Calu3 (cell line): ENCODE results near the gene TUBE1. TPM values are rescaled to one million over a fixed set of nuclear protein-coding genes. Genes with fewer than 3 reads are reported as not detected.
A peak's percentile ranks its signal among the peaks of the same experiment; 100 is the strongest.

Experiments used
- BruUV-seq: library from RNA; stranded (reverse); fragments of 400-500 nt; replicated peaks from 2 replicates; lab custom pipeline; 2021; lab: Mats Ljungman, UMichigan
- CTCF ChIA-PET: fragments of 300-600 bp; sonication (Branson Sonifier 250); formaldehyde crosslinking; loops from one replicate; lab custom pipeline; 2022; ENCODE audit warnings: antibody characterized with exemption; lab: Charles Lee
- DNase-seq: peaks from one replicate; pipeline ENCODE4 v3.0.0; 2022
- H3K27ac Mint-ChIP-seq: one replicate; pipeline ENCODE4 v1.8.0; 2022; ENCODE audit warnings: mixed read lengths; ENCODE audit not compliant: unreplicated experiment
- H3K27me3 Mint-ChIP-seq: one replicate; pipeline ENCODE4 v1.8.0; 2022; ENCODE audit warnings: mixed read lengths; ENCODE audit not compliant: unreplicated experiment
- H3K36me3 Mint-ChIP-seq: one replicate; pipeline ENCODE4 v1.8.0; 2022; ENCODE audit warnings: mild to moderate bottlenecking, moderate library complexity, mixed read lengths; ENCODE audit not compliant: insufficient read depth, unreplicated experiment
- H3K4me1 Mint-ChIP-seq: one replicate; pipeline ENCODE4 v1.8.0; 2022; ENCODE audit warnings: mild to moderate bottlenecking, low read depth, mixed read lengths; ENCODE audit not compliant: unreplicated experiment
- H3K4me3 Mint-ChIP-seq: one replicate; pipeline ENCODE4 v1.8.0; 2022; ENCODE audit warnings: mild to moderate bottlenecking, low read depth, moderate library complexity, mixed read lengths; ENCODE audit not compliant: unreplicated experiment
- H3K9me3 Mint-ChIP-seq: one replicate; pipeline ENCODE4 v1.8.0; 2022; ENCODE audit warnings: low read depth, mixed read lengths; ENCODE audit not compliant: unreplicated experiment
- intact Hi-C: fragments of 100-400 bp; cut with micrococcal nuclease; formaldehyde crosslinking; loops from one replicate; pipeline ENCODE4 v1.10.0; 2022; ENCODE audit not compliant: unreplicated experiment
- total RNA-seq: library from RNA; stranded (reverse); gene quantifications from 2 replicates; pipeline ENCODE4 v1.2.3, GENCODE V29; 2022
- TF ChIP-seq, protein P1 (sequence below): fragments of 200-600 bp; IDR thresholded peaks from one replicate; pipeline ENCODE4 v1.8.0; 2022; ENCODE audit warnings: antibody characterized with exemption; ENCODE audit not compliant: unreplicated experiment

TUBE1 gene
- total RNA-seq, 1 experiment from 2014 or later = 21.0 TPM

GRCh38 chr6:112086744-112087135, 542 bp downstream of the TUBE1 start:
- no peaks in the 10 kb centered on the region for H3K4me1 Mint-ChIP-seq
- no peak overlapping the region for H3K4me3 Mint-ChIP-seq
- H3K27ac Mint-ChIP-seq = no peak overlapping the region
- BruUV-seq = TSS peak; percentile 56
- CTCF ChIA-PET = interaction anchor here (1.0 kb wide), 2 partner anchors 167 to 828 kb away, joined by 3 read pairs; partner anchors contain the start of gene LAMA4
- DNase-seq = no peak
- intact Hi-C loops = loop anchor here (2.0 kb wide), 1 partner anchor 286 kb away; no protein-coding TSS in a partner anchor
- H3K36me3 Mint-ChIP-seq = peaks cover 5% of the 10 kb centered on the region
- H3K9me3 Mint-ChIP-seq = no peaks in the 10 kb centered on the region
- TF ChIP-seq, protein P1, sequence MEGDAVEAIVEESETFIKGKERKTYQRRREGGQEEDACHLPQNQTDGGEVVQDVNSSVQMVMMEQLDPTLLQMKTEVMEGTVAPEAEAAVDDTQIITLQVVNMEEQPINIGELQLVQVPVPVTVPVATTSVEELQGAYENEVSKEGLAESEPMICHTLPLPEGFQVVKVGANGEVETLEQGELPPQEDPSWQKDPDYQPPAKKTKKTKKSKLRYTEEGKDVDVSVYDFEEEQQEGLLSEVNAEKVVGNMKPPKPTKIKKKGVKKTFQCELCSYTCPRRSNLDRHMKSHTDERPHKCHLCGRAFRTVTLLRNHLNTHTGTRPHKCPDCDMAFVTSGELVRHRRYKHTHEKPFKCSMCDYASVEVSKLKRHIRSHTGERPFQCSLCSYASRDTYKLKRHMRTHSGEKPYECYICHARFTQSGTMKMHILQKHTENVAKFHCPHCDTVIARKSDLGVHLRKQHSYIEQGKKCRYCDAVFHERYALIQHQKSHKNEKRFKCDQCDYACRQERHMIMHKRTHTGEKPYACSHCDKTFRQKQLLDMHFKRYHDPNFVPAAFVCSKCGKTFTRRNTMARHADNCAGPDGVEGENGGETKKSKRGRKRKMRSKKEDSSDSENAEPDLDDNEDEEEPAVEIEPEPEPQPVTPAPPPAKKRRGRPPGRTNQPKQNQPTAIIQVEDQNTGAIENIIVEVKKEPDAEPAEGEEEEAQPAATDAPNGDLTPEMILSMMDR = no peak
- H3K27me3 Mint-ChIP-seq = no peaks in the 10 kb centered on the region

GRCh38 chr6:112085286-112086065, 1.8 kb downstream of the TUBE1 start:
- Mint-ChIP-seq H3K27ac (no peak overlapping the region), H3K36me3 (peaks cover 5% of the 10 kb centered on the region), H3K4me1 (no peaks in the 10 kb centered on the region), H3K27me3 (no peaks in the 10 kb centered on the region), H3K9me3 (no peaks in the 10 kb centered on the region), H3K4me3 (no peak overlapping the region)
- TF ChIP-seq, protein P1 = no peak
- no peak for DNase-seq
- CTCF ChIA-PET = interaction anchor here (0.8 kb wide), 1 partner anchor 416 kb away, joined by 3 read pairs; no protein-coding TSS in a partner anchor
- intact Hi-C loops = loop anchor here (2.0 kb wide), 1 partner anchor 287 kb away; no protein-coding TSS in a partner anchor
- no TSS peak for BruUV-seq

DNA sequence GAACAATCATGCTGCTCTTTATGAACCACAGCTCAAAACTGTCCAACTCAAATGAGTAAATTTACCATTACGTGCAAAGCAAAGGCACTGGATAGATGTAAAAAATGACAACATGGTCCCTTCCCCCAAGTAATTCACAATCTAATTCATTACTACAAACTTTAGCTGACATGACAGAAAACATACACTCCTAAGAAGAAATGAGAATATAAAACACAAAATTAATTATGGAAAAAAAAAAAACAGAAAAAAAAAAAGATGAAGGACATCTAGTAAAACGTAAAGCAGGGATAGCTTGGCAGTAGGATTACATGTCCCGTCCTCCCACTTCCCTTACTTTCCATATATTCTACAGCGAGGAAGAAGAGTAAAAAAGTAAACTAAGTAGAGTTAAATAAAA, 5.7 kb downstream of the TUBE1 start:
- H3K9me3 Mint-ChIP-seq = no peaks in the 10 kb centered on the region
- H3K36me3 Mint-ChIP-seq = peaks cover 5% of the 10 kb centered on the region
- no TSS peak for BruUV-seq
- H3K4me3 Mint-ChIP-seq = no peak overlapping the region
- intact Hi-C loops = no loop called here
- H3K27ac Mint-ChIP-seq = no peak overlapping the region
- no peak for DNase-seq
- CTCF ChIA-PET = no interaction called here
- H3K27me3 Mint-ChIP-seq = no peaks in the 10 kb centered on the region
- TF ChIP-seq, protein P1 = no peak
- H3K4me1 Mint-ChIP-seq = no peaks in the 10 kb centered on the region

DNA sequence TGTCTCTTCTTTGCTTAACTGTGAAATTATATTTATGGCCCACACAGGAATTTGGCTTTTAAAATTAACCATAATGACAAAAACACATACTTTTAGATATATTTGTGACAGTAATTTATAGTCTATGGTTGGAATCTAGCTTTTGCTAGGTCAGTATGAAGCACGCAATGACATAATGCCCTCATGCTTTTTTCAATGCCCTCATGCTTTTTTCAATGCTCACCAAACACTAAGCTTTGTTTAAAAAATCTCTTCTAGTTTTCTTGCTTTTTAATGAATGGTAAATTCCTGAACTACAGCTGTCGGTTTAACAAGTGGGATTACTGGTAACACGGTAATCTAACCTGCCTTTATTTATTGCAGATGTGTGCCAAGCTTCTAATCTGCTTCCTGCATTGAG, 20.7 kb downstream of the TUBE1 start:
- no peak for DNase-seq
- intact Hi-C loops = no loop called here
- TF ChIP-seq, protein P1 = no peak
- H3K4me3 Mint-ChIP-seq = no peak overlapping the region
- CTCF ChIA-PET = no interaction called here
- no peaks in the 10 kb centered on the region for H3K4me1 Mint-ChIP-seq
- peaks cover 6% of the 10 kb centered on the region for H3K36me3 Mint-ChIP-seq
- no peak overlapping the region for H3K27ac Mint-ChIP-seq
- H3K27me3 Mint-ChIP-seq = no peaks in the 10 kb centered on the region
- no peaks in the 10 kb centered on the region for H3K9me3 Mint-ChIP-seq
- BruUV-seq = no TSS peak
